Measurements from ENCODE around the gene SLU7.

DNA sequence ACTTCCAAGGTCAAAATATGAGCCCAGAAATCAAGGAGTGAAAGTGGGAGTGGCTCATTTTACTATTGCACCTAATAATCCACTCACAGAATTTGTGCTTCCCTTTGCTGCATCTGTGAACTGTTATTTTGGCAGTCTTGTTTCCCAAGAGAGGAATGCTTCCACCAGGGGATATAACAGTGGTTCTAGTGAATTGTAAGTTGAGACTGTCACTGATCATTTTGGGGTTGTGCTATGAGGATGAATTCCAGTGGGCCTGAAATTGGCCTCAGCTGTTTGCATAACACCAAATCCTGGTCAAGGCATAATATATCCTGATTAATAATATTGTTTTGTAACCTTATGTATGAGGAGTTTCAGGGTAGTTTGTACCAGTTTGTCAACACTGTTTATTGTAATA, 33.4 kb downstream of the SLU7 start:
- TF ChIP-seq, protein P1, sequence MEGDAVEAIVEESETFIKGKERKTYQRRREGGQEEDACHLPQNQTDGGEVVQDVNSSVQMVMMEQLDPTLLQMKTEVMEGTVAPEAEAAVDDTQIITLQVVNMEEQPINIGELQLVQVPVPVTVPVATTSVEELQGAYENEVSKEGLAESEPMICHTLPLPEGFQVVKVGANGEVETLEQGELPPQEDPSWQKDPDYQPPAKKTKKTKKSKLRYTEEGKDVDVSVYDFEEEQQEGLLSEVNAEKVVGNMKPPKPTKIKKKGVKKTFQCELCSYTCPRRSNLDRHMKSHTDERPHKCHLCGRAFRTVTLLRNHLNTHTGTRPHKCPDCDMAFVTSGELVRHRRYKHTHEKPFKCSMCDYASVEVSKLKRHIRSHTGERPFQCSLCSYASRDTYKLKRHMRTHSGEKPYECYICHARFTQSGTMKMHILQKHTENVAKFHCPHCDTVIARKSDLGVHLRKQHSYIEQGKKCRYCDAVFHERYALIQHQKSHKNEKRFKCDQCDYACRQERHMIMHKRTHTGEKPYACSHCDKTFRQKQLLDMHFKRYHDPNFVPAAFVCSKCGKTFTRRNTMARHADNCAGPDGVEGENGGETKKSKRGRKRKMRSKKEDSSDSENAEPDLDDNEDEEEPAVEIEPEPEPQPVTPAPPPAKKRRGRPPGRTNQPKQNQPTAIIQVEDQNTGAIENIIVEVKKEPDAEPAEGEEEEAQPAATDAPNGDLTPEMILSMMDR (IDR thresholded peaks at IDR 0.05; ENCODE audit: low read depth, low read length, poor library complexity, severe bottlenecking), result no peak
- no peak for TF ChIP-seq EZH2phosphoT487 (IDR thresholded peaks at IDR 0.05; ENCODE audit: borderline replicate concordance, low read length)

Measured in DOHH2 (cell line).